ENCODE data around the gene ZSCAN30.
"Not testable (repeated sequence)": the region's sequence is repeated elsewhere in the genome, so short reads cannot be mapped to it uniquely, and the experiment has no call there.

Gene ZSCAN30

GRCh38 chr18:35227254-35227653 is 62.8 kb downstream of the ZSCAN30 start:
- no peak for DNase-seq

- DNase-seq, result no peak
Observed at GRCh38 chr18:35223797-35224196, 66.2 kb downstream of the ZSCAN30 start.

- DNase-seq, result no peak
Observed at GRCh38 chr18:35220424-35220823, 69.6 kb downstream of the ZSCAN30 start.

GRCh38 chr18:35219331-35219730 is 70.7 kb downstream of the ZSCAN30 start:
- DNase-seq, result not testable (repeated sequence)

GRCh38 chr18:35216611-35217010 is 73.4 kb downstream of the ZSCAN30 start:
- not testable (repeated sequence) for DNase-seq

GRCh38 chr18:35215026-35215425 is 75.0 kb downstream of the ZSCAN30 start:
- no peak for DNase-seq

GRCh38 chr18:35205746-35206458 is 84.1 kb downstream of the ZSCAN30 start:
- DNase-seq, result not testable (repeated sequence)

GRCh38 chr18:35205199-35205712 is 84.8 kb downstream of the ZSCAN30 start:
- DNase-seq, result no peak

- peak; percentile 31 for DNase-seq
Observed at GRCh38 chr18:35203067-35203466, 87.0 kb downstream of the ZSCAN30 start.

- peak; percentile 87 for DNase-seq
Observed at GRCh38 chr18:35201256-35201931, 88.6 kb downstream of the ZSCAN30 start.
